HepG2 (cell line): ENCODE measurements around the gene RTBDN. TPM values are rescaled to one million over a fixed set of nuclear protein-coding genes. Genes with fewer than 3 reads are reported as not detected.

ENCODE experiments used
- BCL6 ChIP-seq: IDR thresholded peaks from 2 replicates; pipeline ENCODE4 v1.6.1; 2016; ENCODE audit warnings: missing genetic modification reagents, missing compliant biosample characterization
- CBFB ChIP-seq: sonication (generic); formaldehyde crosslinking; IDR thresholded peaks from 2 replicates; pipeline ENCODE4 v1.4.0; 2020; ENCODE audit warnings: missing genetic modification reagents
- ELF3 ChIP-seq: IDR thresholded peaks from 2 replicates; pipeline ENCODE4 v1.6.1; 2016; ENCODE audit warnings: missing genetic modification reagents, missing compliant biosample characterization
- FOSL2 ChIP-seq: sonication (generic); formaldehyde crosslinking; IDR thresholded peaks from 2 replicates; pipeline ENCODE4 v1.4.0; 2020; ENCODE audit warnings: missing genetic modification reagents
- ZNF7 ChIP-seq: IDR thresholded peaks from 2 replicates; pipeline ENCODE4 v1.6.1; 2016; ENCODE audit warnings: missing biosample characterization, missing genetic modification reagents
- ZNF724P ChIP-seq: sonication (generic); formaldehyde crosslinking; IDR thresholded peaks from 2 replicates; pipeline ENCODE4 v1.8.0; 2022; ENCODE audit warnings: missing genetic modification reagents, borderline replicate concordance
- polyA plus RNA-seq, 8 experiments: library from polyadenylated mRNA; depleted of rRNA in 3 of 8; stranded (reverse) in 7 of 8; unstranded in 1 of 8; fragments of >200 nt; fragmentation: Illumina TruSeq in 4 of 8; extraction: Trizol in 4 of 8; gene quantifications; 2 replicates each; pipeline versions ENCODE4 v1.2.1 to v1.2.3, GENCODE V29; 2011 to 2016; ENCODE audit warnings: low read depth in 4 of 8, missing spikeins in 1 of 8, mixed read lengths in 1 of 8; ENCODE audit not compliant: insufficient read depth in 1 of 8
- total RNA-seq, 5 experiments: library from RNA; depleted of rRNA; stranded (reverse); fragments of >200 nt; fragmentation: Illumina TruSeq; extraction: Trizol; gene quantifications; 2 replicates each; pipeline ENCODE4 v1.2.3, GENCODE V29; 2016; ENCODE audit warnings: low read depth in 1 of 5
- TF ChIP-seq, protein P1 (sequence below): sonication (generic); formaldehyde crosslinking; IDR thresholded peaks from 2 replicates; pipeline ENCODE4 v1.4.0; 2020; ENCODE audit warnings: mild to moderate bottlenecking, low read depth, missing genetic modification reagents
- TF ChIP-seq, protein P2 (sequence below): sonication (generic); formaldehyde crosslinking; IDR thresholded peaks from 2 replicates; pipeline ENCODE4 v1.5.0; 2020; ENCODE audit warnings: mild to moderate bottlenecking, missing genetic modification reagents, borderline replicate concordance
- TF ChIP-seq, protein P3 (sequence below): IDR thresholded peaks from 2 replicates; pipeline ENCODE4 v1.4.0; 2020; ENCODE audit warnings: mild to moderate bottlenecking, missing genetic modification reagents
- TF ChIP-seq, protein P4 (sequence below): sonication (generic); formaldehyde crosslinking; IDR thresholded peaks from 2 replicates; pipeline ENCODE4 v1.4.0; 2020; ENCODE audit warnings: low read depth, mild to moderate bottlenecking, missing genetic modification reagents
- TF ChIP-seq, protein P5 (sequence below): sonication (generic); formaldehyde crosslinking; IDR thresholded peaks from 2 replicates; pipeline ENCODE4 v1.4.0; 2020; ENCODE audit warnings: missing genetic modification reagents
- TF ChIP-seq, protein P6 (sequence below): sonication (generic); formaldehyde crosslinking; IDR thresholded peaks from 2 replicates; pipeline ENCODE4 v1.4.0; 2020; ENCODE audit warnings: mild to moderate bottlenecking, missing genetic modification reagents, borderline replicate concordance

RTBDN gene
- total and polyA plus RNA-seq, 2 of the 13 experiments (the other 11 are each of a cell fraction or from before 2014, with no cell fraction given), result 0.27 to 0.48 TPM

DNA sequence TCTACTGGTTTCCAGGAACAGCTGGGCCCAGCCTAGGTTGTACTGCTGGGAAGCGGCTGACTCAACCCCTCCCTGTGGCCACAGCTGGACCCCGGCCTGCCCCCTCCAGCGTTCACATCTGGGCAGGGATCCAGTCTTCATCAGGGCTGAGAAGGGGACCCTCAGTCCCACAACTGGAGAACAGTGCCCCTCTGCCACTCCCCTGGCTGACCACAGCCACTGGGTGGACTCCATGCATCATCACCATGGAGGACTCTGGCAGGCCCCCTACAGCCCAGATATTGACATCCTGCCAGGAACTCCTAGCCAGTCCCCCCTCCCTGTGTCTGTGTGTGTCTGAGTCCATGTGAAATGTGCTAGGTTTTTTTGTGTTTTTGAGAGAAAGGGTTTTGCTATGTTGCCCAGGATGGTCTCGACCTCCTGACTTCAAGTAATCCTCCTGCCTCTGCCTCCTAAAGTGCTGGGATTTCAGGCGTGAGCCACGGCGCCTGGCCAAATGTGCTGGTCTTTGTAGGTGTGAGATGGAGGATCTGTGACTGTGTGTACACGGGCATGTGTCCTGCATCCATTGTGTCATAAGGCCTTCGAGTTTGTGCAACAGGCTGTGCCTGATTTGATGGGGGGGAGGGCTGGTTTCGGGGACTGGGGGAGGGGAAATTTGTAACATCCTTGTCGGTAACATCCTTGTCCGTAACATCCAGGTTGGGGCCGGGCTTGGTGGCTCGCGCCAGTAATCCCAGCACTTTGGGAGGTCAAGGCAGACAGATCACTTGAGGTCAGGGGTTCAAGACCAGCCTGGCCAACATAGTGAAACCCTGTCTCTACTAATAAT is 55.0 kb downstream of the RTBDN start (continued):
- TF ChIP-seq, protein P1, sequence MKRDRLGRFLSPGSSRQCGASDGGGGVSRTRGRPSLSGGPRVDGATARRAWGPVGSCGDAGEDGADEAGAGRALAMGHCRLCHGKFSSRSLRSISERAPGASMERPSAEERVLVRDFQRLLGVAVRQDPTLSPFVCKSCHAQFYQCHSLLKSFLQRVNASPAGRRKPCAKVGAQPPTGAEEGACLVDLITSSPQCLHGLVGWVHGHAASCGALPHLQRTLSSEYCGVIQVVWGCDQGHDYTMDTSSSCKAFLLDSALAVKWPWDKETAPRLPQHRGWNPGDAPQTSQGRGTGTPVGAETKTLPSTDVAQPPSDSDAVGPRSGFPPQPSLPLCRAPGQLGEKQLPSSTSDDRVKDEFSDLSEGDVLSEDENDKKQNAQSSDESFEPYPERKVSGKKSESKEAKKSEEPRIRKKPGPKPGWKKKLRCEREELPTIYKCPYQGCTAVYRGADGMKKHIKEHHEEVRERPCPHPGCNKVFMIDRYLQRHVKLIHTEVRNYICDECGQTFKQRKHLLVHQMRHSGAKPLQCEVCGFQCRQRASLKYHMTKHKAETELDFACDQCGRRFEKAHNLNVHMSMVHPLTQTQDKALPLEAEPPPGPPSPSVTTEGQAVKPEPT, result no peak
- TF ChIP-seq, protein P2, sequence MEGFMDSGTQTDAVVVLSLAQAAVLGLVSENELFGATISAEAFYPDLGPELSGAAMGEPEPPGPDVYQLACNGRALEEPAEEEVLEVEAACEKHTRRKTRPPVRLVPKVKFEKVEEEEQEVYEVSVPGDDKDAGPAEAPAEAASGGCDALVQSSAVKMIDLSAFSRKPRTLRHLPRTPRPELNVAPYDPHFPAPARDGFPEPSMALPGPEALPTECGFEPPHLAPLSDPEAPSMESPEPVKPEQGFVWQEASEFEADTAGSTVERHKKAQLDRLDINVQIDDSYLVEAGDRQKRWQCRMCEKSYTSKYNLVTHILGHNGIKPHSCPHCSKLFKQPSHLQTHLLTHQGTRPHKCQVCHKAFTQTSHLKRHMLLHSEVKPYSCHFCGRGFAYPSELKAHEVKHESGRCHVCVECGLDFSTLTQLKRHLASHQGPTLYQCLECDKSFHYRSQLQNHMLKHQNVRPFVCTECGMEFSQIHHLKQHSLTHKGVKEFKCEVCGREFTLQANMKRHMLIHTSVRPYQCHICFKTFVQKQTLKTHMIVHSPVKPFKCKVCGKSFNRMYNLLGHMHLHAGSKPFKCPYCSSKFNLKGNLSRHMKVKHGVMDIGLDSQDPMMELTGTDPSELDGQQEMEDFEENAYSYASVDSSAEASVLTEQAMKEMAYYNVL (CRISPR knock-in tag), result no peak
- TF ChIP-seq, protein P3, sequence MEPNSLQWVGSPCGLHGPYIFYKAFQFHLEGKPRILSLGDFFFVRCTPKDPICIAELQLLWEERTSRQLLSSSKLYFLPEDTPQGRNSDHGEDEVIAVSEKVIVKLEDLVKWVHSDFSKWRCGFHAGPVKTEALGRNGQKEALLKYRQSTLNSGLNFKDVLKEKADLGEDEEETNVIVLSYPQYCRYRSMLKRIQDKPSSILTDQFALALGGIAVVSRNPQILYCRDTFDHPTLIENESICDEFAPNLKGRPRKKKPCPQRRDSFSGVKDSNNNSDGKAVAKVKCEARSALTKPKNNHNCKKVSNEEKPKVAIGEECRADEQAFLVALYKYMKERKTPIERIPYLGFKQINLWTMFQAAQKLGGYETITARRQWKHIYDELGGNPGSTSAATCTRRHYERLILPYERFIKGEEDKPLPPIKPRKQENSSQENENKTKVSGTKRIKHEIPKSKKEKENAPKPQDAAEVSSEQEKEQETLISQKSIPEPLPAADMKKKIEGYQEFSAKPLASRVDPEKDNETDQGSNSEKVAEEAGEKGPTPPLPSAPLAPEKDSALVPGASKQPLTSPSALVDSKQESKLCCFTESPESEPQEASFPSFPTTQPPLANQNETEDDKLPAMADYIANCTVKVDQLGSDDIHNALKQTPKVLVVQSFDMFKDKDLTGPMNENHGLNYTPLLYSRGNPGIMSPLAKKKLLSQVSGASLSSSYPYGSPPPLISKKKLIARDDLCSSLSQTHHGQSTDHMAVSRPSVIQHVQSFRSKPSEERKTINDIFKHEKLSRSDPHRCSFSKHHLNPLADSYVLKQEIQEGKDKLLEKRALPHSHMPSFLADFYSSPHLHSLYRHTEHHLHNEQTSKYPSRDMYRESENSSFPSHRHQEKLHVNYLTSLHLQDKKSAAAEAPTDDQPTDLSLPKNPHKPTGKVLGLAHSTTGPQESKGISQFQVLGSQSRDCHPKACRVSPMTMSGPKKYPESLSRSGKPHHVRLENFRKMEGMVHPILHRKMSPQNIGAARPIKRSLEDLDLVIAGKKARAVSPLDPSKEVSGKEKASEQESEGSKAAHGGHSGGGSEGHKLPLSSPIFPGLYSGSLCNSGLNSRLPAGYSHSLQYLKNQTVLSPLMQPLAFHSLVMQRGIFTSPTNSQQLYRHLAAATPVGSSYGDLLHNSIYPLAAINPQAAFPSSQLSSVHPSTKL (CRISPR knock-in tag), result peak; percentile 5; the same call in 1 of the 2 replicates
- TF ChIP-seq ELF3 (no peak), FOSL2 (CRISPR knock-in tag) (peak; percentile 46; the same call in 1 of the 2 replicates), ZNF7 (no peak), ZNF724P (CRISPR knock-in tag) (no peak), CBFB (CRISPR knock-in tag) (no peak), BCL6 (CRISPR knock-in tag) (peak; percentile 32; the same call in 1 of the 2 replicates)
- TF ChIP-seq, protein P4, sequence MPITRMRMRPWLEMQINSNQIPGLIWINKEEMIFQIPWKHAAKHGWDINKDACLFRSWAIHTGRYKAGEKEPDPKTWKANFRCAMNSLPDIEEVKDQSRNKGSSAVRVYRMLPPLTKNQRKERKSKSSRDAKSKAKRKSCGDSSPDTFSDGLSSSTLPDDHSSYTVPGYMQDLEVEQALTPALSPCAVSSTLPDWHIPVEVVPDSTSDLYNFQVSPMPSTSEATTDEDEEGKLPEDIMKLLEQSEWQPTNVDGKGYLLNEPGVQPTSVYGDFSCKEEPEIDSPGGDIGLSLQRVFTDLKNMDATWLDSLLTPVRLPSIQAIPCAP, result no peak
- TF ChIP-seq, protein P5, sequence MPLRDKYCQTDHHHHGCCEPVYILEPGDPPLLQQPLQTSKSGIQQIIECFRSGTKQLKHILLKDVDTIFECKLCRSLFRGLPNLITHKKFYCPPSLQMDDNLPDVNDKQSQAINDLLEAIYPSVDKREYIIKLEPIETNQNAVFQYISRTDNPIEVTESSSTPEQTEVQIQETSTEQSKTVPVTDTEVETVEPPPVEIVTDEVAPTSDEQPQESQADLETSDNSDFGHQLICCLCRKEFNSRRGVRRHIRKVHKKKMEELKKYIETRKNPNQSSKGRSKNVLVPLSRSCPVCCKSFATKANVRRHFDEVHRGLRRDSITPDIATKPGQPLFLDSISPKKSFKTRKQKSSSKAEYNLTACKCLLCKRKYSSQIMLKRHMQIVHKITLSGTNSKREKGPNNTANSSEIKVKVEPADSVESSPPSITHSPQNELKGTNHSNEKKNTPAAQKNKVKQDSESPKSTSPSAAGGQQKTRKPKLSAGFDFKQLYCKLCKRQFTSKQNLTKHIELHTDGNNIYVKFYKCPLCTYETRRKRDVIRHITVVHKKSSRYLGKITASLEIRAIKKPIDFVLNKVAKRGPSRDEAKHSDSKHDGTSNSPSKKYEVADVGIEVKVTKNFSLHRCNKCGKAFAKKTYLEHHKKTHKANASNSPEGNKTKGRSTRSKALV, result no peak
- TF ChIP-seq, protein P6, sequence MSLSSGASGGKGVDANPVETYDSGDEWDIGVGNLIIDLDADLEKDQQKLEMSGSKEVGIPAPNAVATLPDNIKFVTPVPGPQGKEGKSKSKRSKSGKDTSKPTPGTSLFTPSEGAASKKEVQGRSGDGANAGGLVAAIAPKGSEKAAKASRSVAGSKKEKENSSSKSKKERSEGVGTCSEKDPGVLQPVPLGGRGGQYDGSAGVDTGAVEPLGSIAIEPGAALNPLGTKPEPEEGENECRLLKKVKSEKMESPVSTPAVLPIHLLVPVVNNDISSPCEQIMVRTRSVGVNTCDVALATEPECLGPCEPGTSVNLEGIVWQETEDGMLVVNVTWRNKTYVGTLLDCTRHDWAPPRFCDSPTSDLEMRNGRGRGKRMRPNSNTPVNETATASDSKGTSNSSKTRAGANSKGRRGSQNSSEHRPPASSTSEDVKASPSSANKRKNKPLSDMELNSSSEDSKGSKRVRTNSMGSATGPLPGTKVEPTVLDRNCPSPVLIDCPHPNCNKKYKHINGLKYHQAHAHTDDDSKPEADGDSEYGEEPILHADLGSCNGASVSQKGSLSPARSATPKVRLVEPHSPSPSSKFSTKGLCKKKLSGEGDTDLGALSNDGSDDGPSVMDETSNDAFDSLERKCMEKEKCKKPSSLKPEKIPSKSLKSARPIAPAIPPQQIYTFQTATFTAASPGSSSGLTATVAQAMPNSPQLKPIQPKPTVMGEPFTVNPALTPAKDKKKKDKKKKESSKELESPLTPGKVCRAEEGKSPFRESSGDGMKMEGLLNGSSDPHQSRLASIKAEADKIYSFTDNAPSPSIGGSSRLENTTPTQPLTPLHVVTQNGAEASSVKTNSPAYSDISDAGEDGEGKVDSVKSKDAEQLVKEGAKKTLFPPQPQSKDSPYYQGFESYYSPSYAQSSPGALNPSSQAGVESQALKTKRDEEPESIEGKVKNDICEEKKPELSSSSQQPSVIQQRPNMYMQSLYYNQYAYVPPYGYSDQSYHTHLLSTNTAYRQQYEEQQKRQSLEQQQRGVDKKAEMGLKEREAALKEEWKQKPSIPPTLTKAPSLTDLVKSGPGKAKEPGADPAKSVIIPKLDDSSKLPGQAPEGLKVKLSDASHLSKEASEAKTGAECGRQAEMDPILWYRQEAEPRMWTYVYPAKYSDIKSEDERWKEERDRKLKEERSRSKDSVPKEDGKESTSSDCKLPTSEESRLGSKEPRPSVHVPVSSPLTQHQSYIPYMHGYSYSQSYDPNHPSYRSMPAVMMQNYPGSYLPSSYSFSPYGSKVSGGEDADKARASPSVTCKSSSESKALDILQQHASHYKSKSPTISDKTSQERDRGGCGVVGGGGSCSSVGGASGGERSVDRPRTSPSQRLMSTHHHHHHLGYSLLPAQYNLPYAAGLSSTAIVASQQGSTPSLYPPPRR (CRISPR knock-in tag), result no peak
